Stimulated activated CD8-positive, alpha-beta memory T cell treated with anti-CD3 and anti-CD28 coated beads, Interleukin-2, amount 100 ng/mL, for 1 hour (primary cell): ENCODE measurements around the gene SLC35D2.
"Not testable (repeated sequence)": the region's sequence is repeated elsewhere in the genome, so short reads cannot be mapped to it uniquely, and the experiment has no call there.

Experiments used
- DNase-seq, 2 donors: peaks; one replicate each; pipeline ENCODE4 v3.0.0-alpha.2; 2020; ENCODE audit warnings: low read depth in 2 of 2

Gene SLC35D2

DNA sequence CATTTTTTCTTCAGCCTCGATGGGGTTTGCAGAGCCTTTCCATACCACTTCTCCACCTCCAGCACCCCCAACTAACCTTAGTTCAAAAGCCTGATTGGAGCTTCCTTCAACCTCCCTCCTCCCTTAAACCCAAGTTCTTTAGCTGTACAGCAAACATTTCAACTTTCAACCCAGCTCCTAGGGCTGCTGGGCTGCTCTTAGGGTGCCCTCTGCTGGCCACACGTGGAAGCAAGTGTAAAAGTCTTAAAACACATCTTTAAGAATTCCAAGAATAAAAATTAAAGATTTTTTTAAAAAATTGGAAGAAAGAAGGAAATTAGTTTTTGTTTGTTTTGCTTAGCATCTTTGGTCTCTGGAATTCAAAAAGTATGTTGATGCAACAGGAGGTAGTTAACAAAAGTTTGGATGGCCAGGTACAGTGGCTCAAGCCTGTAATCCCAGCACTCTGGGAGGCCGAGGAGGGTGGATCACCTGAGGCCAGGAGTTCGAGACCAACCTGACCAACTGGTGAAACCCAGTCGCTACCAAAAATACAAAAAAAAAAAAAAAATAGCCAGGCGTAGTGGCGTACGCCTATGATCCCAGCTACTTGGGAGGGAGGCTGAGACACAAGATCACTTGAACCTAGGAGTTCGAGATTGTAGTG lies 66.1 kb downstream of the SLC35D2 start:
- DNase-seq: peak; percentile 17 to 34

DNA sequence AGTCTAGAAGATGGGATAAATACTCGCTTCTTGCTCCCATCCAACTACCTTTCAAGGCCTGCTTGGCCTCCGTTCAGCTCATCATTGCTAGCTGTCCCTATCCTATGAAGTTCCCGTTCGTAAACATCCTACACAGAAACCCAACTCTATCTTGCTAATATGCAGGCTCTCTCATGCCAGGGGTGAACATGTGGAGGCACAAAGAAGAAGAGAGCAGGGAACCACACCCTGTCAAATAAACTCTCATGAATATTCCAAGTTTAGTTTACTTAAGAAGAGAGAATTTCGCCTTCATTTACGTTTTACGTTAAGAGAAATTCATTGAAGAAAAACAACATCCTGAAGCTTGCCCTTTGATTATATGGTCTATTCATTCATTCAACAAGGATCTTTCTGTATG lies 73.7 kb downstream of the SLC35D2 start:
- no peak for DNase-seq

DNA sequence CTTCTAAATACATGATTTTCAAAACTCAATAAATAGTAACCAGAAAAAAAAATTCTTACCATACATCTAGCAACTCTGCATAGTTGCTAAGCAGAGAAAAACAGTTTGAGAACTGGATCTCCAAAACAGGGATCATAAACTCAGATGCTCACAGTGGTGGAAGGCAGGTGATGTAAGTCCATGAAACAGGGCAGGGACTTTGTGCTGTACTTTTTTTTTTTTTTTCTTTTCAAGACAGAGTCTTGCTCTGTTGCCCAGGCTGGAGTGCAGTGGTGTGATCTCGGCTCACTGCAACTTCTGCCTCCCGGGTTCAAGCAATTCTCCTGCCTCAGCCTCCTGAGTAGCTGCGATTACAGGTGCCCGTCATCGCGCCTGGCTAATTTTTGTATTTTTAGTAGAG lies 76.6 kb downstream of the SLC35D2 start:
- not testable (repeated sequence) for DNase-seq

DNA sequence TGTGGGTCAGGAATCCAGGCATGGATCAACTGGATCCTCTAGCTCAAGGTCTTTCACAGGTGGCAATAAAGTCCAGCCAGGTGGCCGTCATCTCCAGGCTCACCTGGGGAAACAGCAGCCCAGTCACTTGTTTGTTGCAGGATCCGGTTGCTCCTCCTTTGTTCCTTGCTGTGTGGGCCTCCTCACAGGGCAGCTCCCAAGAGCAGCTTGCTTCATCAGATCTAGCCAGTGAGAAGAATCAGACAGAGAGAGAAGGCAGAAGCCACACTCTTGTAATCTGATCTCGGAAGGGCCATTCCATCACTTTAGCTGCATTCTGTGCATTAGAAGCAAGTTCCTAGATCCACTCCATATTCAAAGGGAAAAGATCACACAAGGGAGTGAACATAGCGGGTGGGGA lies 78.3 kb downstream of the SLC35D2 start:
- no peak for DNase-seq

DNA sequence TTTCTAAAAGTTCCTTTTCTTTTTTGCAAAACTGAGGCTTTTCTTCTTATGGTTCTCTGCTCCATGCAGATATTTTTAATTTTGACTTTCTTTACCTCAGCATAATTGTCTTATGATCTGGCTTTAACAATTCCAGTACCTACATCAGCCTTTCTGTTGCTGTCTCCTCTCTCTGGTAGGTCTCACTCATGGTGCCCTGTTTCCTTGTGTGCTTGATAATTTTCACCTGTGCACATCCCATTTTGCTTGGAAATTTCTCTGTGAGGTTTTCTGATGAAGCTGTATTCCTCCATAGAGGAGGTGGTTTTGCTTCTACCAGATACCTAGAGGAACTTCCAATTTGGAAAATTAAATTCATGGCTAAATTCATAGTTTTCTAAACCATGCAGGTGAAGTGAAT lies 79.3 kb downstream of the SLC35D2 start:
- DNase-seq: no peak

DNA sequence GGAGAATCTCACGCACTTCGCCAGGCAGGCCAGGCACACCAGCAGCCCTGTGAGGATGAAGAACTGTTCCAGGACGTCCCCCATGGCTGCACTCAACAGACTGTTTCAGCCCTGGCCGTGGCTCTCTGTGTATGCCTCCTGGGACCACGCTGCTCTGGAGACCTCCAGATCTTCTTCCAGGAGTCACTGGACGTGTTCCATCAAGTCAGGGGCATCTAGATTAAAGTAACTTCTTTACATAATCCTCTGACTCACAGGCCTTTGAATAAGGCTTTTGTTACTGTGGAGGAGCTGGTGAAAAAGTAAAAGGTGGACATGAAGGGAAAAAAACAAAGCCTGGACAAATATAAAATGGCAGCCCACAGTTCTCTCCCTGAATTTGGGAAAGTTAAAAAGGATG lies 81.5 kb downstream of the SLC35D2 start, which contains the start of gene HSD17B3:
Gene HSD17B3, minus strand, starts transcription at position 156 of the 400 bp plus-strand sequence. Its CDS starts 72 bp downstream, at position 84.
- DNase-seq: no peak

DNA sequence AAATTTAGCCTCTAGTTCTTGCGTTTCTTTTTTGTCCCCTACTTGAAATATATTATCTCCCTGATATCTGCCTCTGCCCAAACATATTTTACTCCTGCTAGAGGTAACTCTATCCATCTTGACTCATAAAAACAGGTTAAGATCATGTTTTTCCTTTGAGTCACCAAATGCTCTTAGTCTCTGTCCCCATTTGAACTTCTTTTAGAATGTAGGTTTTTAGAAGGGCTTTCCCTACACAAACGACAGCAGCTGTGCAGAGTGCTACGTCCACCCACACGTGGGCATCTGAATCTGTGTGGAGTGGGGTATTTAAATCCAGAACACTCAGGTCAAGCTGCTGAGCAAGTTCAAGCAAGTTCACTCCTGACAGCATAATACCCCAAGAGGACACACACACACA lies 83.7 kb downstream of the SLC35D2 start:
- DNase-seq: no peak

DNA sequence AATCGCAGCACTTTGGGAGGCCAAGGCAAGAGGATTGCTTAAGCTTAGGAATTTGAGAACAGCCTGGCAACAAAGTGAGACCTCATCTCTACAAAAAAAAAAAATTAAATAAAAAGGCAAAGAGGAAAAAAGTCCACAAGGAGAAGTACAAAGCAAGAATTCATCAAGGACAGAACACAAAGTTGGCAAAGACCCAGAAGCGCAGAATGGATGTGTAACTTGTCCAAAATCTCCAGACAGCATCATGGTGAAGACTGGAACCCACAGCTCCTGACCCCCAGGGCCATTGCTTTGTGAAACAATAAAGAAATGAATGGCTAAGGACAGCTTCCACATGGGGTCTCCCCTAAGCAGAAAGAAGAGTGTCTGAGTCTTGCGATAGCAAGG lies 89.4 kb downstream of the SLC35D2 start:
- no peak for DNase-seq

DNA sequence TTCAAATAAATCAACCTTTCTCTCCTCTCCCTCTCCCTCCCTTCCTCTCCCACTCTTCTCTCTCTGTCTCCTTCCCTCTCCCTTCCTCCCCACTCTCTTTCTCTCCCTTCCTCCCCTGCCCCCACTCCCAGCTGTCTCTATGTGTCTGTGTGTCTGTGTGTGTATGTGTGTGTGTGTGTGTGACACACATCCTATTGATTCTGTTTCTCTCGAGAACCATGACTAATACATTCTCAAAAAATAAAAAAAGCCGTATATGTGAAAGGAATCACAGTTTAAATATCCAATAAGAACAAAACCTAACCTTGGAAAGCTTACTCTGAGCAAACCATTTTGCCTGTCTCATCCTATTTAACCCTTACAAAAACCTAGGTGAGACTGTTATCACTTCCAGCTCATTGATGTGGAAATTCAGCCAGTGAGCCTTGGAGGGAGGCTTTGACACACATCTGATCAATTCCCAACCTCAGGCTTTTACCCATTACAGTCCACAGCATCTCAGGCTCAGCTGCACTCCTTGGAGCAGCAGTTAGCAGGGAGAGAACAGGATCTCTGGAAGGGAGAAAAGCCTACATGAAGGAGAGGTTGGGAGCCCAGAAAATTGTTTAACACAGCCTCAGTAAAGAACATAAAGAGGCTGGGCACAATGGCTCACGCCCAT lies 89.9 kb downstream of the SLC35D2 start:
- DNase-seq: no peak

DNA sequence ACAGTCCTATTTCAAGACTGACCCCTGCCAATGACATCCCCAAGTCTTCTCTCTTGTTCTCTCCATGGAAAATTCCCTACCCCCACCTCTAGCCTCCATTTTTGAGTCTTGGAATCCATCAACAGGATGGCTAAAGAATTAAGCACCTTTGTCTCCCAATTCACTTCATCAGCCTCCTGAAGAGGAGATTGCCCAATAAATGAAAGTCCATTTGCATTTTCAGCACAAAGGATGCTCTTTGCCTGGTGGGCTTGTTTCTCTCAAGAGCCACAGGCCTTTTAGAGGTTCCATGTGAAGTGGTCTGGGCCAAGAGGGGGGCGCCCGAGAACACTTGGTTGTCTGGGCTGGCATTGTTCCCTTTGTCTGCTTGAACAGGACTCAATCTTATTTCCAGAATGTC lies 94.1 kb downstream of the SLC35D2 start:
- DNase-seq: no peak

DNA sequence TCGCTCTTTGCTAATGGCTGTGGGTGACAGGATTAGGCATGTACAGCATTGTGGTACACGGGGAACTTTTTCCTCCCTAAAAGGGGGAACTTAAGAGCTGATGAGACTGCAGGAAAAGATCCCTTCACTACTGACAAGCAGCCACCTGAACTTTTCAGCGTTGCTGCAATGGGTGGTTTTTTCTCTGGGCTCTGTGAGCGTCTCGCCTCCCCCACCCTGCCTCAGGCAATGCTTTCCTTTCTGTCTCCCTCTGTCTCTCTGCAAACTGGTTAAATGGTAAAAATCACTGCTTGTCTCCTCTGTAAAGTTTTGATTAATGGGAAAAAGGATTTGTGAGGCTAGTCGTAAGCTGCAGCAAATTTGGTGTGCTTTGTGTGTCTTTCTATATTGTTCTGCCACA lies 101.9 kb downstream of the SLC35D2 start:
- no peak for DNase-seq

DNA sequence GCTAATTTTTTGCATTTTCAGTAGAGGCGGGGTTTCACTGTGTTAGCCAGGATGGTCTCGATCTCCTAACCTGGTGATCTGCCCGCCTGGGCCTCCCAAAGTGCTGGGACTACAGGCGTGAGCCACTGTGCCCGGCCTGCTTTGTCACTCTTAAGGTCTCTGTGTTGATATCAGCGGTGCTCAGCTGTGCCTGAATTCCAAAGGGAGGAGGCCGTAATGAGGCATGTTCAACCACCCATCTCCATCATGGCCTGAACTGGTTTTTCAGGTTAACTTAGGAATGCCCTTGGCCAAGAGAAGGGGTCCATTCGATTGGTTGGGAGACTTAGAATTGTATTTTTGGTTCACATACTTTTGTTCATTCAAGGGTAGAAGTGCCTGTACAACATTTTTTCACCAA lies 103.6 kb downstream of the SLC35D2 start:
- DNase-seq: no peak

DNA sequence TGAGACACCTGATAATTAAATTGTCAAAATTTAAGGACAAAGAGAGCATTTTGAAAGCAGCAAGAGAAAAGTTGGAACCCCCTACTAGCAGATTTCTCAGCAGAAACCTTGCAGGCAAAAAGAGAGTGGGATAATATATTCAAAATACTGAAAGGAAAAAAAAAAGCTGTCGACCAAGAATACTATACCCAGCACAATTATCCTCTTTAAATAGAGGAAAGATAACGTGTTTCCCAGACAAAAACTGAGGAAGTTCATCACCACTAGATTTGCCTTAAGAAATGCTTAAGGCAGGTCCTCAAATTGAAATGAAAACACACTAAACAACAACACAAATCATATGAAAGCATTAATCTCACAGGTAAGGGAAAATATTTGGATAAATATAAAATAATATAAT lies 108.6 kb downstream of the SLC35D2 start:
- no peak for DNase-seq
